ENCODE measurements around the gene CDC42EP4.
"Not testable (repeated sequence)": the region's sequence is repeated elsewhere in the genome, so short reads cannot be mapped to it uniquely, and the experiment has no call there.

The CDC42EP4 gene

DNA sequence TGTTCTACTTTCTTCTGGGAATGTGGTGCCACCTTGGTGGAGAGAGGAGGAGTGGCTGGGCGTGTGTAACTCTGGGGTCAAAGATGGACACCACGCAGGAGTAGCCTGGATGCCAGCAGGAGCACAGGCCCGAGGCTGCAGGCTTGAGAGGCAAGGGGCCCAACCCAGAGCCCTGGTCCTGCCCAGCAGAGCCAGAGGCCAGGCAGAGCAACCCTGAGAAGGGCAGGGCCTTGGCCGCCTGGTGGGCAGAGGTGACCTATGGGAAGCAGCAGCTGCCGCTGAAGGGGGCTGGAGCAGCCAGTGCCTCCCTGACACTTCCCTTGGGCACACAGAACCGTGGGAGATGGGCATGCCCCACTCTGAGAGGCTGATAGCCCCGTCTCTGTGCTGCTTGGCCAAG is 32.1 kb downstream of the CDC42EP4 start:
- no peak for DNase-seq (ENCODE audit: low read depth)

GRCh38 chr17:73278465-73279453 is 33.0 kb downstream of the CDC42EP4 start:
- no peak for DNase-seq (ENCODE audit: low read depth)

GRCh38 chr17:73278049-73278464 is 33.7 kb downstream of the CDC42EP4 start:
- no peak for DNase-seq (ENCODE audit: low read depth)

DNA sequence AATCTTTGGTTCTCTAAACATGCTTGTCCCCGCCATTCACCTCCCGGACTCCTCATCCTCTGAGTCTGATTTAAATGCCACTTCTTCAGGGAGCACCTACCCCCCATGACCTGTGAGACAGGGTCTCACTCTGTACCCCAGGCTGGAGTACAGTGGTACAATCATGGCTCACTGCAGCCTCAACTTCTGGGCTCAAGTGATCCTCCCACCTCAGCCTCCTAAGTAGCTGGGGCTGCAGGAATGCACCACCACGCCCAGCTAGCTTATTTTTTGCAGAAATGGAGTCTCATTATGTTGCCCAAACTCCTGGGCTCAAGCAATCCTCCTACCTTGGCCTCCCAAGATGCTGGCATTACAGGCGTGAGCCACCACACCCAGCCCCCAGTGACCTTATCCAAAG is 37.3 kb downstream of the CDC42EP4 start:
- DNase-seq (ENCODE audit: low read depth), result no peak

DNA sequence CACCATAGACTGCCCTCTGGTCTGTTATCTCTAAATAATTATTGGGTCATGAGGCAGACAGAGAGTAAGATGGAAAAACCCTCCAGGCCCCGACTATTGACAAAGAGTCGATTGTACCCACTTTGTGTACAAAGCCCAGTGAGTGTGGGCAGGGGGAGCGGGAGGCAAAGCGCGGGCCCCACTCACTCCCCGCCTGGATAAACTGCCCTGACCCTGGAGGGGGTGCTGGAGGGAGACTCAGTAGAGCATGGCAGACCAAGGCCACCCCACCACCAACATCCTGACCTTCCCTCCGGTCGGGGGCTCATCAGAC is 38.9 kb downstream of the CDC42EP4 start:
- no peak for DNase-seq (ENCODE audit: low read depth)

DNA sequence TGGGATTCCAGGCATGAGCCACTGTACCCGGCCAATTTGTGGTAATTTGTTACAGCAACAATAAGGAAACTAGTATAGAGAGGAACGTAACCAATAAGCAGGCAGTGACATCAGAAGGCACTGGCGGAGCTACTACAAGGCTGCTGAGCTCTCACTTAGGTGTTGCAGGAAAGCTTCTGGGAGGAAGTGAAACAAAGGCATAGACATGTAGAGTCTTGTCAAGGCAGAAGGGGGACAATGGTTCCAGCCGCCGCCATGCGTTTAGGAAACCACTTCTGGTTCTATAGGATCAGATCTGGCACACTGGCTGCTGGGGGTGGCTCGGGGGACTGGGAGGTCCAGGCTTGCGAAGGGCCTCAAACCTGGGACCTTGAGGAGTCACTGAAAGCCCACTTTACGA is 40.7 kb downstream of the CDC42EP4 start:
- DNase-seq (ENCODE audit: low read depth), result no peak

DNA sequence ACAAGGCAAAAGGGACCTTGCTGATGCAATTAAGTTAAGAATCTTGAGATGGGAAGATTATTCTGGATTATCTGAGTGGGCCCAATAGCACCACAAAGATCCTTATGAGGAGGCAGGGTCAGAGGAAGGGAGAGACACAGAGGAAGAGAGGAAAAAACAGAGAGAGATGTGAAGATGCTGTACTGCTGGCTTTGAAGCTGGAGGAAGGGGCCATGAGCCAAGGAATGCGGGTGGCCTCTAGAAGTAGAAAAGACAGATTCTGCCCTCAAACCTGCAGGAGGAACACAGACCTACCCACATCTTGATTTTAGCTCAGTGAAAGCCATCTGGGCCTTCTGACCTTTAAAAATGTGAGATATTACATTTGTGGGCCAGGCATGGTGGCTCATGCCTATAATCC is 42.0 kb downstream of the CDC42EP4 start:
- no peak for DNase-seq (ENCODE audit: low read depth)

GRCh38 chr17:73269329-73269615 is 42.5 kb downstream of the CDC42EP4 start:
- DNase-seq (ENCODE audit: low read depth), result no peak

GRCh38 chr17:73268582-73269328 is 43.0 kb downstream of the CDC42EP4 start:
- DNase-seq (ENCODE audit: low read depth), result no peak

- no peak for DNase-seq (ENCODE audit: low read depth)
Measured at GRCh38 chr17:73267648-73268537, 43.9 kb downstream of the CDC42EP4 start.

- no peak for DNase-seq (ENCODE audit: low read depth)
Measured at GRCh38 chr17:73266796-73267195, 45.0 kb downstream of the CDC42EP4 start.

GRCh38 chr17:73265646-73266640 is 45.9 kb downstream of the CDC42EP4 start:
- DNase-seq (ENCODE audit: low read depth), result no peak

DNA sequence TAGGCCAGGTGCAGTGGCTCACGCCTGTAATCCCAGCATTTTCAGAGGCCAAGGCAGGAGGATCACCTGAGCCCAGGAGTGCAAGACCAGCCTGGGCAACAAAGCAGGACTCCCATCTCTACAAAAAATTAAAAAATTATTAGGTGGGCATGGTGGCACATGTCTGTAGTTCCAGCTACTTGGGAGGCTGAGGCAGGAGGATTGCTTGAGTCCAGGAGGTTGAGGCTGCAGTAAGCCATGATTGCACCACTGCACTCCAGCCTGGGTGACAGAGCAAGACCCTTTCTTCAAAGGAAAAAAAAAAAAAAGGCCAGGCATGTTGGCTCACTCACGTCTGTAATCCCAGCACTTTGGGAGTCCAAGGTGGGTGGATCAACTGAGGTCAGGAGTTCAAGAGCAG is 47.4 kb downstream of the CDC42EP4 start:
- not testable (repeated sequence) for DNase-seq (ENCODE audit: low read depth)

DNA sequence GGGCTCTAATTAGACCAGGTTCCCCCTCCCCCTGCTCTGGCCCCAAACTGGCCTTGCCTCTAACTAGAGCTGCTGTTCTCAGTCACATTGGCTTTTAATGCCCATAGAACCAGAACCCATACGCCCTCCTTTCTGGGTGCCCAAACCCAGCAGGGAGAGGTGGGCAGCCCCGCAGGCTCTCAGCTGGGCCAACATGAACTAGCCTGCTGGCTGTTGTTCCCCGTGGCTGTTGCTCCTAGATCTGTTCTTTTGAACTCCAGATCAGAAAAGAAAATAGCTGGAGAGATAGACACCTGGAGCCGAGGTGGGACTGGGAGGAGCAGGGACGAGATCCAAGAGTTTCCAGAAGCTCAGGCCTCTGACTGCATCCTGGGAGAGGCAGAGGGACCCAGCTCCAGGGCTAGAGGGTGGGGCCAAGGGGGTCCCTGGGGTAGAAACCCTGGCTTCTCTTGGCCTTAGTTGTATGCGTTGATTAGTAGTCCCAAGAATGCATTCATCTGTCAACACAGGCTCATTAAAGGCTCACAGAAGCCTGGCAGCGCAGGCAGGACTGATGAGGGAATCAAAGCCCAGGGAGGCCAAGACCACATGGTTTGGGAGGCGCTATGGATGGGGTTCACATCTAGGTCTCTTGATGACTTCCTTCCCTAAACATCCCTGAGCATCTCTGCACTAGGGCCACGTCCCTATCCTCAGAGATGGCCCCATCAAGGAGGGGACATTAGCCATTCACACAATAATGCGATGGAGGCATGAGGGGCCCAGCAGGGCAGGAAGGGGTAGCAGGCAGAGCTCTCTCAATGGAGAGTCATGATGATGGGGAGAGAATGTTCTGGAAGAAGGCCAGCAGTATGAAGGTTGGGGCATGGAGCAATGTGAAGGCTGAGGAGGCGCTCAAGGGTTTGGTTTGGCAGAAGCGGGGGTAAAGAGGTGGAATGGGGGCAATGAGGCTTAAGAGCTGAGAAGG is 48.8 kb downstream of the CDC42EP4 start:
- DNase-seq (ENCODE audit: low read depth), result no peak

DNA sequence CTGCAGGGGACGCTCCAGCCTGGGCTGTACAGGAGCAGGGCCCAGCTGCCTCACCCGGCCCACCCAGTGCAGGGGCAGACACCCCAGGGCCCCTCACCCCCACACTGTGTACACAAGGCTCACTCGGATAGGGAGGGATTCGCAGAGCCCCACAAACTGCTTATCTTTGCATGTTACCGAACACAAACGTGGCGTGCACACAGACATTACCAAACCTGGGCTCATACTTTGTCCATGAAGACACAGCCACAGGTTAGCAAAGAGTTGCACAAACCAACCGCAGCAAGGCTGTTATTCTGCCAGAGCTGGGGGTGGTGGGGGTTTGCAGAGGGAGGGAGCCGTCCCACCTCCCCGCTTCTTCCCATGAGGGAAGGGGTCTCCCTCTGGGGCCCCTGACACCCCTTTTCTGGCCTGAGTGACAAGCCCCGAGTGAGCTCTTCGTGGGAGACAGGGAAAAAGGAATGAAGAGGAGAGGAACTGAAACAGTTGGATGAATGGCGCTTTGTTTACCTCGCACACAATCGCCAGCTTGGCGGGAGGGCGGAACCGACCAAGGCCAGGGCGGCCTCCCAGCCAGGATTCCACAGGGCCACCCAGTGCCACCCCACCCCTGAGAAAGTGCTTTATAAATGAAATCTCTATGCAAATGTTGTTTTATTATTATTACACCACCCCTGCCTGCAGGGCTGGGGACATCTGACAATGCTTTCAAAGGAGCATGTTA is 49.7 kb downstream of the CDC42EP4 start:
- no peak for DNase-seq (ENCODE audit: low read depth)

DNA sequence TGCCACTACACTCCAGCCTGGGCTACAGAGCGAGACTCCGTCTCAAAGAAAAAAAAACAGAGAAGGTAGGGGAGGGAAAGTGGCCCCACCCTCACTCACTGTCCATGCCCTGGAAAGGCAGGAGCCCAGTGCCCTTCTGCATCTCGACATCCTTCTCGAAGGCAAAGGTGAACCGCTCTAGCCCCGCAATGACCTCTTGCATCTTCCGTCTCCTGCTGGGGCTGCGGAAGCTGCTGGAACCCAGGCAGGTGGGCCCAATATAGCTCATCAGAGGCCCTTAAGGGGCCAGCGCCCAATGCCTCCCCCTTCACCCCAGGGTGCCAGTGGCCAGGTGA is 50.2 kb downstream of the CDC42EP4 start, which contains the start of gene CPSF4L:
TSS of gene CPSF4L (minus strand) at position 264 of the 335 bp plus-strand sequence. CDS start at position 202, 62 bp downstream.
- DNase-seq (ENCODE audit: low read depth), result no peak

DNA sequence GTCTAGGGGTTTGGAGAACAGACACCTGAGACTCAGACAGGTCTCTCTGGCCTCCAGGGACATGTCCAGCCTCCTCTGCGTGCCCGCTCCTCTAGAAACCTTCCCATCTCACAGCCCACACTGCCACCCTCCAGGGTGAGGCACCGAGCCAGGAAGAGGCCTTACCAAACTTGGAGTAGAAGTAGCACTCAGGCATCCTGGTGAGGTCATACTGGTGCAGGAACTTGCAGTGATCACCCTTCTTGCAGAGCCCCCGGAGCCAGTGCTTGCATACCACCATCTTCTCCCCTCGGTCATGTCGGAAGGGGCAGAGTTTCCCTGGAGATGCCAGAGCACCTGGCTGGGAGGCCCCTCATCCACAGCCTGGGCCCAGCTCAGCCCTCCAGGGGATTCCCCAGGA is 54.3 kb downstream of the CDC42EP4 start:
- no peak for DNase-seq (ENCODE audit: low read depth)

DNA sequence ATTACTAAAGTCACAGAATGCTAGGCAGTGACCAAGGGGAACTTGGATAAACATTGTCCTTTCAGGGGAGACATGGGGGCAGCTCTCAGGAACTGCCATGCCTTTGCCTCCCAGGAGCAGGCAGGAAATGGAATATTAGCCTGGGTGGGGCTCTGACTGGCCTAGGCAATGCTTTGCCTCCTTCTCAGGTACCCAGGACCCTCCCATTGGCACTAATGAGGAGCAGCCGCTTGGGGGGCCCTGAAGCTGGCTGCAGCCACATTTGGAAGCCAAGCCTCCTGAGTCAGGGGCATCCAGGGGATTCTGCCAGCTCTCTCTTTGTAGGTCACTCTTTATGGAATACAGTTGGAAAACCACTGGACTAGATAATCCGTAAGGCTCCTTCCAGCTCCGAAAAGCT is 55.6 kb downstream of the CDC42EP4 start:
- no peak for DNase-seq (ENCODE audit: low read depth)

DNA sequence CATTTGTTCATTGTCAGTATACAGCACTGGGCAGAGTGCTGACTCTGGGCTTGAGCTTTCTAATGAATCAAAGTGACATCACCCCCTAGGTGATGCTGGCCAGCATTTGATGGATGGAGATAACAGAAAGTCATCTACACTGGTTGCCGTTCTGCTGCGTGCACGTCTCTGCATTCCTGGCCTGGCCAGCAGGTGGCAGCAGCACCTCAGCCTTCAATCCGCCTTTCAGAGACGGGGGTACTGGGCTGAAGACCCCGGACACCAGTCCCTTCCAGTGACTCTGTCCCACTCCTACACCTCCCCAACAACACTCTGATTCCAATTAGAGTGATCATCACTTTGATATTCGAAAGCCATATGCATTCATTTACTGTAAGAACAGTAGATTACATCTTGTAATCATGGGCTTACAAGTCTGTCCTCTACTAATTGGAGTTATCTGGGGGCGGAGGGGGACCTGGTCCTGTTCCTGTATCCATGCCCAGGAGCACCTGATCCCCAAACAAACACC is 56.1 kb downstream of the CDC42EP4 start:
- DNase-seq (ENCODE audit: low read depth), result no peak

All from stromal cell of bone marrow (primary cell).